HG03432 (cell line): Measurements from ENCODE around the gene KCNJ9.
A peak's percentile ranks its signal among the peaks of the same experiment; 100 is the strongest.

ENCODE experiments used
- ATAC-seq: cut with Tn5 transposase; IDR thresholded peaks from one replicate; pipeline ENCODE4 v1.9.1; 2021; ENCODE audit warnings: mild to moderate bottlenecking, moderate library complexity; ENCODE audit not compliant: unreplicated experiment

KCNJ9 gene

GRCh38 chr1:160086456-160086892, 5.1 kb downstream of the KCNJ9 start:
- no peak for ATAC-seq

- ATAC-seq: no peak
These were observed 5.9 kb downstream of the KCNJ9 start for GRCh38 chr1:160087118-160087662.

- no peak for ATAC-seq
These were observed 8.5 kb downstream of the KCNJ9 start for GRCh38 chr1:160089883-160090282.

GRCh38 chr1:160090760-160091159, 9.4 kb downstream of the KCNJ9 start:
- ATAC-seq: no peak

GRCh38 chr1:160091666-160092223, 10.4 kb downstream of the KCNJ9 start:
- ATAC-seq: no peak

- no peak for ATAC-seq
These were observed 11.2 kb downstream of the KCNJ9 start for GRCh38 chr1:160092366-160093068.

GRCh38 chr1:160093069-160093395, 11.7 kb downstream of the KCNJ9 start:
- no peak for ATAC-seq

GRCh38 chr1:160093624-160094290, 12.4 kb downstream of the KCNJ9 start:
- no peak for ATAC-seq

GRCh38 chr1:160094291-160094625, 12.9 kb downstream of the KCNJ9 start:
- no peak for ATAC-seq

GRCh38 chr1:160094806-160095205, 13.5 kb downstream of the KCNJ9 start:
- ATAC-seq: no peak

GRCh38 chr1:160095382-160096105, 14.2 kb downstream of the KCNJ9 start:
- ATAC-seq: no peak

GRCh38 chr1:160096274-160097116, 15.2 kb downstream of the KCNJ9 start:
- no peak for ATAC-seq

- no peak for ATAC-seq
These were observed 16.0 kb downstream of the KCNJ9 start for GRCh38 chr1:160097151-160097910.

GRCh38 chr1:160097911-160098851, 16.8 kb downstream of the KCNJ9 start, which contains the start of gene IGSF8:
TSS of gene IGSF8 (minus strand) at chr1:160098619. CDS start at chr1:160098472, 147 bp downstream.
- ATAC-seq: peak; percentile 59

- peak; percentile 83 for ATAC-seq
These were observed 17.7 kb downstream of the KCNJ9 start for GRCh38 chr1:160098852-160099561.

GRCh38 chr1:160099716-160100375, 18.5 kb downstream of the KCNJ9 start:
- no peak for ATAC-seq

GRCh38 chr1:160101037-160101716, 19.8 kb downstream of the KCNJ9 start:
- peak; percentile 24 for ATAC-seq
